C4-2B (cell line): ENCODE measurements around the gene RIT1.

Experiments
- H3K27ac ChIP-seq: fragments of 450-650 bp; 2 replicates; pipeline ENCODE4 v1.5.1; 2017
- CTCF ChIP-seq: fragments of 450-650 bp; conservative IDR thresholded peaks from 2 replicates; pipeline ENCODE4 v1.5.1; 2017; ENCODE audit warnings: mild to moderate bottlenecking
- ZFX ChIP-seq: fragments of 450-650 bp; IDR thresholded peaks from 2 replicates; pipeline ENCODE4 v1.6.1; 2017

RIT1 gene

GRCh38 chr1:155850345-155850744 lies 60.8 kb downstream of the RIT1 start:
- TF ChIP-seq CTCF, result no peak
- no peak for TF ChIP-seq ZFX
- H3K27ac ChIP-seq, result no peak overlapping the region

GRCh38 chr1:155847823-155848529 lies 63.2 kb downstream of the RIT1 start:
- H3K27ac ChIP-seq, result no peak overlapping the region
- no peak for TF ChIP-seq CTCF
- TF ChIP-seq ZFX, result no peak
